ENCODE data around the gene NKRF.

Gene NKRF

GRCh38 chrX:119617517-119618164, 11.4 kb upstream of the NKRF start:
- no peak for DNase-seq (ENCODE audit: low read depth)
- TF ChIP-seq CTCF (IDR thresholded peaks at IDR 0.05; ENCODE audit: control insufficient read depth, extremely low read depth, insufficient read depth), result no peak
- H3K4me3 ChIP-seq (ENCODE audit: low read depth, low read length), result no peak overlapping the region

GRCh38 chrX:119614776-119615175, 8.6 kb upstream of the NKRF start:
- no peak for DNase-seq (ENCODE audit: low read depth)
- no peak overlapping the region for H3K4me3 ChIP-seq (ENCODE audit: low read depth, low read length)

GRCh38 chrX:119607018-119607389, 780 bp upstream of the NKRF start:
- no peak for TF ChIP-seq CTCF (IDR thresholded peaks at IDR 0.05; ENCODE audit: control insufficient read depth, extremely low read depth, insufficient read depth)
- H3K4me3 ChIP-seq (ENCODE audit: low read depth, low read length), result peak overlapping the region; percentile 79

More at GRCh38 chrX:119614776-119615175, 8.6 kb upstream of the NKRF start:
- TF ChIP-seq CTCF (IDR thresholded peaks at IDR 0.05; ENCODE audit: control insufficient read depth, extremely low read depth, insufficient read depth), result no peak

GRCh38 chrX:119605464-119606279, 552 bp downstream of the NKRF start:
- 0 out of 2 replicates have a peak, but pooled peaks have one; percentile 1 for TF ChIP-seq CTCF (IDR thresholded peaks at IDR 0.05; ENCODE audit: control insufficient read depth, extremely low read depth, insufficient read depth)
- no peak for DNase-seq (ENCODE audit: low read depth)
- H3K4me3 ChIP-seq (ENCODE audit: low read depth, low read length), result peak overlapping the region; percentile 79

More at GRCh38 chrX:119607018-119607389, 780 bp upstream of the NKRF start:
- no peak for DNase-seq (ENCODE audit: low read depth)

- peak overlapping the region; percentile 79 for H3K4me3 ChIP-seq (ENCODE audit: low read depth, low read length)
- DNase-seq (ENCODE audit: low read depth), result no peak
- no peak for TF ChIP-seq CTCF (IDR thresholded peaks at IDR 0.05; ENCODE audit: control insufficient read depth, extremely low read depth, insufficient read depth)
Observed at GRCh38 chrX:119604766-119605463, 1.3 kb downstream of the NKRF start.

- no peak for DNase-seq (ENCODE audit: low read depth)
- TF ChIP-seq CTCF (IDR thresholded peaks at IDR 0.05; ENCODE audit: control insufficient read depth, extremely low read depth, insufficient read depth), result no peak
- H3K4me3 ChIP-seq (ENCODE audit: low read depth, low read length), result no peak overlapping the region
Observed at GRCh38 chrX:119602701-119603255, 3.4 kb downstream of the NKRF start.

Data from LNCaP clone FGC (cell line).